ENCODE results near the gene BAIAP2L1.

DNA sequence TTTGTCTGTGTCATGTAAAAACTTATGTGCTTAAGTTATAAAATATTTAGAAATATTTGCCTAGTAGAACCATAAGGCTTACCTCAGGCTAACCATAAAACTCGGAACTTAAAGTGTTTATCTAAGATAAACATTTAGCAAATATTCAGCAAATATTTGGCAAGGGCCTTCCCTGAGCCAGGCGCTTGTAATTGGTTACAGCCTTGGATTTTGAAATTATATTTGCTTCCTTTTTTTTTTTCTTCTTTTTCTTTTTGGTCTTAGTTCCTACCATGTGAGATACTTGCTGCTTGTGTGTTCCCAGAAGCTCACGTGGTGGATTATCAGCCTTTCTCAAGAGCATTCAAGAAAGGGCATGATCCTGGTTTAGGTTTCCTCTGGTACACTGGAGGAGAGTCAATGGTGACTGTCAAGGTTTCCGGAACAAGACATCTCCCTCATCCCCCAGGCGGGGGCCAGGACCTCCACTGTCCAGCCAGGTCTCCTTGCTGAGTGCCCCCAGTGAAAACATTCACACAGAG, 124.6 kb downstream of the BAIAP2L1 start:
- no peak for TF ChIP-seq POLR2A (IDR thresholded peaks at IDR 0.05; ENCODE audit: extremely low read depth, insufficient read length)
- TF ChIP-seq, protein P1, sequence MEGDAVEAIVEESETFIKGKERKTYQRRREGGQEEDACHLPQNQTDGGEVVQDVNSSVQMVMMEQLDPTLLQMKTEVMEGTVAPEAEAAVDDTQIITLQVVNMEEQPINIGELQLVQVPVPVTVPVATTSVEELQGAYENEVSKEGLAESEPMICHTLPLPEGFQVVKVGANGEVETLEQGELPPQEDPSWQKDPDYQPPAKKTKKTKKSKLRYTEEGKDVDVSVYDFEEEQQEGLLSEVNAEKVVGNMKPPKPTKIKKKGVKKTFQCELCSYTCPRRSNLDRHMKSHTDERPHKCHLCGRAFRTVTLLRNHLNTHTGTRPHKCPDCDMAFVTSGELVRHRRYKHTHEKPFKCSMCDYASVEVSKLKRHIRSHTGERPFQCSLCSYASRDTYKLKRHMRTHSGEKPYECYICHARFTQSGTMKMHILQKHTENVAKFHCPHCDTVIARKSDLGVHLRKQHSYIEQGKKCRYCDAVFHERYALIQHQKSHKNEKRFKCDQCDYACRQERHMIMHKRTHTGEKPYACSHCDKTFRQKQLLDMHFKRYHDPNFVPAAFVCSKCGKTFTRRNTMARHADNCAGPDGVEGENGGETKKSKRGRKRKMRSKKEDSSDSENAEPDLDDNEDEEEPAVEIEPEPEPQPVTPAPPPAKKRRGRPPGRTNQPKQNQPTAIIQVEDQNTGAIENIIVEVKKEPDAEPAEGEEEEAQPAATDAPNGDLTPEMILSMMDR (IDR thresholded peaks at IDR 0.05; ENCODE audit: low read depth, low read length) = no peak
- TF ChIP-seq MAX (IDR thresholded peaks at IDR 0.05; ENCODE audit: low read depth, low read length) = no peak
- TF ChIP-seq MYC (IDR thresholded peaks at IDR 0.05; ENCODE audit: low read depth, low read length) = no peak

Data from NB4 (cell line).